GM23338 (cell line): ENCODE data around the gene BANP.

Experiments used
- CREB1 ChIP-seq: fragments of 250-450 bp; sonication (Bioruptor Pico); IDR thresholded peaks from 2 replicates; pipeline ENCODE4 v1.5.0; 2020; ENCODE audit warnings: low read depth, mild to moderate bottlenecking, moderate library complexity
- EZH2 ChIP-seq: fragments of 200-600 bp; sonication (generic); IDR thresholded peaks from one replicate; pipeline ENCODE4 v1.8.0; 2017; ENCODE audit warnings: antibody characterized with exemption, mild to moderate bottlenecking, low read depth; ENCODE audit not compliant: unreplicated experiment
- EZH2phosphoT487 ChIP-seq: fragments of 200-600 bp; sonication (generic); IDR thresholded peaks from one replicate; pipeline ENCODE4 v1.8.1; 2018; ENCODE audit warnings: antibody characterized with exemption; ENCODE audit not compliant: unreplicated experiment
- NANOG ChIP-seq: IDR thresholded peaks from 2 replicates; pipeline ENCODE4 v1.6.1; 2016; ENCODE audit warnings: antibody characterized with exemption, borderline replicate concordance
- POLR2AphosphoS5 ChIP-seq: IDR thresholded peaks from 2 replicates; pipeline ENCODE4 v1.6.1; 2016; ENCODE audit warnings: antibody characterized with exemption, low read depth
- REST ChIP-seq: IDR thresholded peaks from one replicate; pipeline ENCODE4 v1.6.1; 2018; ENCODE audit warnings: antibody characterized with exemption; ENCODE audit not compliant: unreplicated experiment
- STAT1 ChIP-seq: IDR thresholded peaks from one replicate; pipeline ENCODE4 v1.6.1; 2016; ENCODE audit warnings: antibody characterized with exemption; ENCODE audit not compliant: unreplicated experiment
- ZNF114 ChIP-seq: fragments of 250-450 bp; sonication (Bioruptor Pico); IDR thresholded peaks from 2 replicates; pipeline ENCODE4 v1.5.0; 2020; ENCODE audit warnings: mild to moderate bottlenecking, moderate library complexity
- TF ChIP-seq, protein P1 (sequence below), 2 experiments: fragments of 200-600 bp in 1 of 2; sonication (generic) in 1 of 2; conservative IDR thresholded peaks; 2 replicates each; pipeline versions ENCODE4 v1.5.1 to v1.6.1; 2016 to 2017; ENCODE audit warnings: antibody characterized with exemption in 2 of 2, low read depth in 2 of 2, mild to moderate bottlenecking in 2 of 2, moderate library complexity in 1 of 2

DNA sequence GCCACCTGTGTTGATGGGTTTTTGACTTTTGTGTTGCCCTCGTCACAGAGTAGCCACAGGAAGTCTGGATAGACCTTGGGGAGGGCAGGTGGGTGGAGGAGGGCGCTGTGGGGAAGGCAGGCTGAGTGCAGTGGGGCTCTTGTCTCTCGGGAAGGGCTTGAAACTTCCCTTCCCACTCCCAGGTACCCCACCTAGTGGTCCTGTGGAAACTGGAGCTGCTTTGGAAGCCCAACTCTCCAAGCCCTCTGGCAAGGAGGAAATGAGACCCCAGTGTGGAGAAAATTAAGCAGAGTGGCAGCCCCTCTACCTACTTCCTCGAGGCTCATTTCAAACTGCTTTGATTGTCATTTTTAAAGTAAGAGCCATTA lies 24.1 kb upstream of the BANP start:
- TF ChIP-seq STAT1 (no peak), EZH2phosphoT487 (no peak), EZH2 (no peak), REST (no peak), POLR2AphosphoS5 (no peak), NANOG (no peak), CREB1 (CRISPR knock-in tag) (no peak), ZNF114 (CRISPR knock-in tag) (no peak)
- TF ChIP-seq, protein P1, sequence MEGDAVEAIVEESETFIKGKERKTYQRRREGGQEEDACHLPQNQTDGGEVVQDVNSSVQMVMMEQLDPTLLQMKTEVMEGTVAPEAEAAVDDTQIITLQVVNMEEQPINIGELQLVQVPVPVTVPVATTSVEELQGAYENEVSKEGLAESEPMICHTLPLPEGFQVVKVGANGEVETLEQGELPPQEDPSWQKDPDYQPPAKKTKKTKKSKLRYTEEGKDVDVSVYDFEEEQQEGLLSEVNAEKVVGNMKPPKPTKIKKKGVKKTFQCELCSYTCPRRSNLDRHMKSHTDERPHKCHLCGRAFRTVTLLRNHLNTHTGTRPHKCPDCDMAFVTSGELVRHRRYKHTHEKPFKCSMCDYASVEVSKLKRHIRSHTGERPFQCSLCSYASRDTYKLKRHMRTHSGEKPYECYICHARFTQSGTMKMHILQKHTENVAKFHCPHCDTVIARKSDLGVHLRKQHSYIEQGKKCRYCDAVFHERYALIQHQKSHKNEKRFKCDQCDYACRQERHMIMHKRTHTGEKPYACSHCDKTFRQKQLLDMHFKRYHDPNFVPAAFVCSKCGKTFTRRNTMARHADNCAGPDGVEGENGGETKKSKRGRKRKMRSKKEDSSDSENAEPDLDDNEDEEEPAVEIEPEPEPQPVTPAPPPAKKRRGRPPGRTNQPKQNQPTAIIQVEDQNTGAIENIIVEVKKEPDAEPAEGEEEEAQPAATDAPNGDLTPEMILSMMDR (conservative IDR thresholded peaks at IDR 0.05; ENCODE audit: low read depth in 2 of 2): peak in 1 of 2 experiments; percentile 54; a peak in 3 of 4 replicates
